IMR-90 (cell line): ENCODE results near the gene TMPRSS7. TPM values are rescaled to one million over a fixed set of nuclear protein-coding genes. Genes with fewer than 3 reads are reported as not detected.

Experiments
- ATAC-seq: fragments of 200-7000 bp; cut with Tn5 transposase; 2 replicates; pipeline ENCODE4 v1.9.1; 2020; ENCODE audit warnings: low read depth, mild to moderate bottlenecking, moderate library complexity
- BruUV-seq: library from RNA; stranded (reverse); fragments of 400-500 nt; replicated peaks from 2 replicates; lab custom pipeline; 2021; lab: Mats Ljungman, UMichigan
- CTCF ChIA-PET: fragments of 300-600 bp; formaldehyde crosslinking; extraction: SDS; loops from one replicate; lab custom pipeline; 2021; ENCODE audit warnings: antibody characterized with exemption; lab: Yijun Ruan, JAX
- POLR2A ChIA-PET: fragments of 300-600 bp; sonication (Branson Sonifier 250); formaldehyde crosslinking; loops from one replicate; lab custom pipeline; 2022; ENCODE audit warnings: antibody characterized with exemption; ENCODE audit not compliant: unreplicated experiment; lab: Charles Lee
- DNase-seq: peaks from one replicate; pipeline ENCODE4 v3.0.0; 2013
- H2AFZ ChIP-seq: replicated peaks from 2 replicates; pipeline ENCODE3; 2013; ENCODE audit warnings: low read length, mild to moderate bottlenecking; ENCODE audit not compliant: poor library complexity
- H2AK5ac ChIP-seq: 2 replicates; pipeline ENCODE4 v1.6.1; 2013; ENCODE audit warnings: low read depth, low read length, inconsistent platforms
- H2AK9ac ChIP-seq: replicated peaks from 2 replicates; pipeline ENCODE3; 2013; ENCODE audit warnings: mild to moderate bottlenecking, low read depth, low read length, moderate library complexity; ENCODE audit not compliant: poor library complexity
- H2BK120ac ChIP-seq: 2 replicates; pipeline ENCODE4 v1.6.1; 2013; ENCODE audit warnings: low read depth, low read length, inconsistent platforms
- H2BK15ac ChIP-seq: 3 replicates; pipeline ENCODE4 v1.6.1; 2013; ENCODE audit warnings: low read depth, low read length, inconsistent platforms
- H2BK20ac ChIP-seq: 2 replicates; pipeline ENCODE4 v1.6.1; 2013; ENCODE audit warnings: low read depth, mild to moderate bottlenecking, inconsistent platforms, low read length, moderate library complexity
- H2BK5ac ChIP-seq: 2 replicates; pipeline ENCODE4 v1.6.1; 2013; ENCODE audit warnings: mild to moderate bottlenecking, low read depth, low read length, inconsistent platforms; ENCODE audit not compliant: poor library complexity, severe bottlenecking
- H3K14ac ChIP-seq: replicated peaks from 2 replicates; pipeline ENCODE4 v1.6.1; 2013; ENCODE audit warnings: low read depth, low read length, inconsistent platforms
- H3K18ac ChIP-seq: 2 replicates; pipeline ENCODE4 v1.6.1; 2013; ENCODE audit warnings: low read depth, low read length, control low read depth
- H3K23ac ChIP-seq: 2 replicates; pipeline ENCODE4 v1.6.1; 2013; ENCODE audit warnings: low read depth, low read length, inconsistent platforms
- H3K27ac ChIP-seq: 2 replicates; pipeline ENCODE4 v1.5.1; 2013; ENCODE audit warnings: mild to moderate bottlenecking, control low read depth, low read length; ENCODE audit not compliant: insufficient read depth
- H3K27me3 ChIP-seq: 2 replicates; pipeline ENCODE4 v1.6.1; 2013; ENCODE audit warnings: low read length; ENCODE audit not compliant: control insufficient read depth, insufficient read depth
- H3K36me3 ChIP-seq: 2 replicates; pipeline ENCODE4 v1.6.1; 2013; ENCODE audit warnings: low read length, mixed read lengths; ENCODE audit not compliant: control insufficient read depth, insufficient read depth
- H3K4ac ChIP-seq: 2 replicates; pipeline ENCODE4 v1.6.1; 2013; ENCODE audit warnings: low read depth, low read length, inconsistent platforms
- H3K4me1 ChIP-seq: 2 replicates; pipeline ENCODE4 v1.6.1; 2013; ENCODE audit warnings: low read length, mixed read lengths; ENCODE audit not compliant: control insufficient read depth, insufficient read depth
- H3K4me2 ChIP-seq: 2 replicates; pipeline ENCODE4 v1.6.1; 2013; ENCODE audit warnings: low read depth, mild to moderate bottlenecking, control low read depth, low read length, moderate library complexity
- H3K4me3 ChIP-seq: 2 replicates; pipeline ENCODE4 v1.5.1; 2013; ENCODE audit warnings: low read depth, mild to moderate bottlenecking, control low read depth, low read length, moderate library complexity; ENCODE audit not compliant: insufficient read depth
- H3K56ac ChIP-seq: 2 replicates; pipeline ENCODE4 v1.6.1; 2013; ENCODE audit warnings: low read length, inconsistent platforms; ENCODE audit not compliant: insufficient read depth; ENCODE audit errors: extremely low read depth
- H3K79me1 ChIP-seq, 2 experiments: 2 replicates each; pipeline ENCODE4 v1.6.1; 2013; ENCODE audit warnings: low read length in 2 of 2, inconsistent platforms in 1 of 2, low read depth in 1 of 2
- H3K9ac ChIP-seq: 2 replicates; pipeline ENCODE4 v1.6.1; 2013; ENCODE audit warnings: low read depth, low read length, control low read depth
- H3K9me1 ChIP-seq: 2 replicates; pipeline ENCODE4 v1.6.1; 2013; ENCODE audit warnings: low read length, inconsistent platforms; ENCODE audit not compliant: insufficient read depth
- H3K9me3 ChIP-seq: 2 replicates; pipeline ENCODE4 v1.6.1; 2013; ENCODE audit warnings: low read length; ENCODE audit not compliant: control insufficient read depth, insufficient read depth
- H4K20me1 ChIP-seq: 2 replicates; pipeline ENCODE4 v1.6.1; 2013; ENCODE audit warnings: low read length, inconsistent platforms; ENCODE audit not compliant: insufficient read depth
- H4K5ac ChIP-seq: 2 replicates; pipeline ENCODE4 v1.6.1; 2013; ENCODE audit warnings: mild to moderate bottlenecking, low read depth, low read length, control low read depth
- H4K8ac ChIP-seq, 2 experiments: 2 replicates each; pipeline ENCODE4 v1.6.1; 2013; ENCODE audit warnings: low read depth in 2 of 2, low read length in 2 of 2, control low read depth in 1 of 2, inconsistent platforms in 1 of 2
- H4K91ac ChIP-seq: 2 replicates; pipeline ENCODE4 v1.6.1; 2013; ENCODE audit warnings: low read depth, low read length, inconsistent platforms; ENCODE audit not compliant: insufficient read depth
- CHD1 ChIP-seq: IDR thresholded peaks from 2 replicates; pipeline ENCODE4 v1.6.1; 2012; ENCODE audit warnings: low read depth, low read length, improper control_type of control experiment
- MAFK ChIP-seq: IDR thresholded peaks from 2 replicates; pipeline ENCODE4 v1.6.1; 2012; ENCODE audit warnings: low read depth, low read length, improper control_type of control experiment
- POLR2A ChIP-seq: IDR thresholded peaks from 2 replicates; pipeline ENCODE4 v1.6.1; 2012; ENCODE audit warnings: mild to moderate bottlenecking, low read depth, low read length
- whole genome bisulfite sequencing, 2 experiments: methylation state at CpG; one replicate each; pipeline versions ENCODE4 v1.1.5 to v1.1.7; 2013; ENCODE audit warnings: missing lambda C conversion rate in 2 of 2; ENCODE audit not compliant: insufficient read length in 1 of 2; ENCODE audit errors: extremely low coverage in 2 of 2; 5-methylcytosine and 5-hydroxymethylcytosine counted together
- dilution Hi-C: fragments of 300-500 bp; cut with HindIII; formaldehyde crosslinking; loops from one replicate; pipeline ENCODE4 v1.14.3; 2018; ENCODE audit warnings: low sequenced_read_pairs; ENCODE audit not compliant: unreplicated experiment
- in situ Hi-C: fragments of 300-500 bp; cut with MboI; formaldehyde crosslinking; loops from 3 replicates; pipeline ENCODE4 v1.14.3; 2019; ENCODE audit warnings: low sequenced_read_pairs, inconsistent platforms, mixed read lengths
- intact Hi-C: fragments of 100-400 bp; cut with micrococcal nuclease; formaldehyde crosslinking; loops from 2 replicates; pipeline ENCODE4 v1.10.0; 2022
- polyA plus RNA-seq, 3 experiments: library from polyadenylated mRNA; depleted of rRNA; stranded (reverse); fragments of >200 nt; gene quantifications; 2 replicates each; pipeline ENCODE4 v1.2.3, GENCODE V29; 2012; ENCODE audit warnings: low replicate concordance in 1 of 3
- total RNA-seq: library from RNA; depleted of rRNA; stranded (reverse); fragments of >200 nt; gene quantifications from 2 replicates; pipeline ENCODE4 v1.2.3, GENCODE V29; 2012

The TMPRSS7 gene
- total and polyA plus RNA-seq, 2 of the 4 experiments (the other 2 are of a cell fraction), result 0.07 TPM; not detected in 1

GRCh38 chr3:112005091-112005672 is 29.4 kb upstream of the TMPRSS7 start:
- H4K5ac ChIP-seq, result no peak overlapping the region
- in situ Hi-C loops, result no loop called here

More at GRCh38 chr3:112005091-112005672, 29.4 kb upstream of the TMPRSS7 start:
- H3K23ac ChIP-seq, result no peak overlapping the region
- H4K20me1 ChIP-seq, result no peaks in the 10 kb centered on the region
- no peak overlapping the region for H4K8ac ChIP-seq
- H3K4me2 ChIP-seq, result no peak overlapping the region
- H2AK5ac ChIP-seq, result no peak overlapping the region
- intact Hi-C loops (no loop called here), dilution Hi-C loops (no loop called here)
- no peak overlapping the region for H2AK9ac ChIP-seq
- H3K36me3 ChIP-seq, result no peaks in the 10 kb centered on the region
- H3K18ac ChIP-seq, result no peak overlapping the region
- H2AFZ ChIP-seq, result no peak overlapping the region
- ChIA-PET POLR2A (no interaction called here), CTCF (no interaction called here)
- DNase-seq (peak; percentile 83), ATAC-seq (no peak)
- peaks cover 8% of the 10 kb centered on the region for H3K4me1 ChIP-seq
- no peak overlapping the region for H2BK15ac ChIP-seq
- no peak overlapping the region for H3K4ac ChIP-seq
- no peaks in the 10 kb centered on the region for H3K27me3 ChIP-seq
- no CpG with 5 or more reads among the region's 4 CpGs for WGBS, 2 experiments
- no peak overlapping the region for H3K27ac ChIP-seq
- no peak overlapping the region for H3K9ac ChIP-seq
- no peak overlapping the region for H3K4me3 ChIP-seq
- H3K9me1 ChIP-seq, result peaks cover 6% of the 10 kb centered on the region
- H3K79me1 ChIP-seq, result no peaks in the 10 kb centered on the region
- no peak overlapping the region; the same call in 1 of the 2 replicates for H3K14ac ChIP-seq
- no peaks in the 10 kb centered on the region for H3K9me3 ChIP-seq
- H2BK5ac ChIP-seq, result no peak overlapping the region
- no peak overlapping the region for H2BK120ac ChIP-seq
- no TSS peak for BruUV-seq
- no peak for TF ChIP-seq MAFK
- TF ChIP-seq POLR2A, result no peak
- no peak for TF ChIP-seq CHD1
- no peak overlapping the region for H2BK20ac ChIP-seq
- no peak overlapping the region for H3K56ac ChIP-seq
- no peak overlapping the region for H4K91ac ChIP-seq
